ENCODE data around the gene GPR176. TPM values are rescaled to one million over a fixed set of nuclear protein-coding genes. Genes with fewer than 3 reads are reported as not detected.

Gene GPR176
- total RNA-seq, 1 experiment from 2014 or later = 59.6 TPM

DNA sequence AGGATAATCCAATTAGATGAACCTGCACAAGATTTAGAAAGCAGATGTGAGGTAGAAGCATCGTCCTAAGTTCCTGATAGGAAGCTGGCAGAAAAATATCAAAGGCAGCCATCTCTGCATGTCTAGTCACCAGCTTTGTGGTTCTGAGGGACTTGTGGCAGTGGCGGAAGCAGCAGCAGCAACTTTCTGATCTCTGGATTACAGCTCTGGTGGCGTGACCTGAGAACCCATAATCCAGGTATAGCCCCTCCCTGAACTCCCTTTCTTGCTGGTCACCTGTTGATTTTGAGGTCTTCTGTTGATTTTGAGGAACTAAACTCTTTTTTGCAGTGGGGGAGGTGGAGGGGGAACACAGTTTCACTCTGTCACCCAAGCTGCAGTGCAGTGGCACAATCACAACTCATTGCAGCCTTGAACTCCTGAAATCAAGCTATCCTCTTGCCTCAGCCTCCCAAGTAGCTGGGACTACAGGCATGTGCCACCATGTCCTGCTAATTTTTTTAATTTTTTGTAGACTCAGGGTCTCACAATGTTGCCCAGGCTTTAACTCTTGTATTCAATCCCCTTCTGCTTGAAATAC is 145.3 kb downstream of the GPR176 start:
- Histone ChIP-seq H3K36me3 (no peaks in the 10 kb centered on the region), H3K4me3 (no peak overlapping the region), H3K9me3 (no peaks in the 10 kb centered on the region), H3K27me3 (no peaks in the 10 kb centered on the region)
- DNase-seq = no peak

DNA sequence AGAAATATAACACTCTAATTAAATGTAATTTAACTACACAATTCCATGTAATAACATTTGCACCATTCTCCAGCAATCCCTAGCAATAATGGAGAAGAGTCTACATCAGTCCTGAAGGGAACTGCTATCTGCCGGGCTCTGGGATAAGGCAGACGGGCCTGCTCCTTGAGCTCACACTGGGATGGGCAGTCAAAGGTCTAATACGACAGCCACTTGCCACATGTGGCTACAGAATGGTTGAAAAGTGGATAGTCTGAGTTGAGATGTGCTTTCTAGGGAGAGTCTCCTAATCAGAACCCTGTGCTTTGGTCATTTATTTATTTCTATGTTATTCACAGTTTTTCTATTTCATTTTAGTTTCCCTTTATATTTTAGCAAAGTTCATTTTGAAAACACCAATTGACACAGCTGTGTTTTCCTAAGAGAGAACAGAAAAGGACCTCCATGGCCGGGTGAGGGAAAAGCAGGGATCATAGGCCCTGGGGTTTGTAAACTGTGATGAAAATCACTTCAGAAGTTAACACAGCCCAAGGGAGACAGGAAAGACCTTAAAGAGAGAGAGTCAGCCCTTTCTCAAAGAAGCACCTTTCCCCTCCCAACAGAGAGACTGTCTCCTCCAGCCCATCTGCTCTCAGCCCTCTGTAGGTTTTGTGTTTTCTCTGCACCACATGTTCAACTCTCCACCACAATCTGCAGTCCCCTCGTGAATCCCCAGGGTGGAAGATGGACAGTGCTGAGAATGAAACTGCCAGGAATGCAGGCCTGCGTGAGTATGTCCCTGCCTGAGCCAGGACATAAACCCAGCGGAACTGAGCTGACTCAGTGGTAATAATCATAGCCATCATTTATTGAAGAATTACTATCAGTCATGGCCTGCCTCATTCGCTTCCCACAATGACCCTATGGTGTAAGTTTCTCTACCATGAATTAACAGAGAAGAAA is 149.0 kb downstream of the GPR176 start:
- Histone ChIP-seq H3K4me3 (no peak overlapping the region), H3K9me3 (no peaks in the 10 kb centered on the region), H3K36me3 (no peaks in the 10 kb centered on the region), H3K27me3 (no peaks in the 10 kb centered on the region)
- DNase-seq = peak; percentile 69

DNA sequence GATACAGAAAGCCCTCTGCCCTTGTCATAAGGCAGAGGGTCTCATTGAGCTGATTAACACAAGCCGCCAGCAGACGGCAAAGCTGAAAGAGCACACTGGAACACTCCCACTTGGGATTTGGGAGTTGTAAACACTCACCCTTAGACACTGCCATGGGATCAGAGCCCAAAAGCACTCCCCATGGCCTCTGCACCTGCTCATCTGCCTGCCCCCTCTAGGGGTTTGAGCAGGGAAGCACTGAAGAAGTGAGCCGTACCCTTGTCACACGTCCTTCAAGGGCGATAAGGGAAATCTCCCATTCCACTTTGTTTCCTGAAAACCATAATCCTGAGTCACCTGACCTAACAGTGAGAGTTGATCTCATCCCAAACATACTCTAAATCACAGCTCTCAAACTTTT is 152.1 kb downstream of the GPR176 start:
- no peak for DNase-seq
- Histone ChIP-seq H3K4me3 (no peak overlapping the region), H3K27me3 (no peaks in the 10 kb centered on the region), H3K9me3 (no peaks in the 10 kb centered on the region), H3K36me3 (no peaks in the 10 kb centered on the region)

GRCh38 chr15:39761006-39761405 is 159.1 kb downstream of the GPR176 start:
- H3K27me3 ChIP-seq = no peaks in the 10 kb centered on the region
- no peak for DNase-seq
- H3K9me3 ChIP-seq = no peaks in the 10 kb centered on the region
- no peaks in the 10 kb centered on the region for H3K36me3 ChIP-seq
- H3K4me3 ChIP-seq = no peak overlapping the region

DNA sequence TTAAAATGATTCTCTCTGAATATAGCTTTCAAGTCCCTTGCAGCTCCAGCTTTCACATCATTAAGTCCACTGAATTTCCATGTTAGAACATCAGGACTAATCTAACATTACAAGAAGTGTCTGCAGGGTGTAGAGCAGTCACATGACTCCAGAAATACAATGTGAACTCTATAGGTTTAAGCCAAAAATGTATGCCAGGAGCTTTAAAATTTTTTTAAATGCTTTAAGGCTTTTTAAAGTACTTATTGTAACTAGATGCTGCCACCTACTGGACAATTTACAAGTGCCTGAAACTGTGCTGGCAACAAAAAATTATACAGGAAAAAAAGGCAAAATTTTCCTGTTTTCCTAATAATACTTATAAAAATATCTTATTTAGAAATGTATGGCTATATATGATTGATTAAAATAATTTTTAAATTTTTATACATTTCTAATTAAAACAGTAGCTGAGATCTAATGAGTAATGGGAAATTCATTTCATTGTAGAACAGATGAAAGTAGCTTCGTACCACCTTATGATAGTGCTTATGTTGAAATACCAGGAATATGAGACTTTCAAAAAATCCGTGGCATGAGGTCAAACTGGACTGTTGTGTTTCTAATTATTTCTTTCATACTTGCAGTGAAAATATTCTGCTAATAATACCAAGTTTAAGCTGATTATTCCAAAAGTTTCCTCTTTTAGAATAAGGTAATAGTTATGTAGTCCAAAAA is 163.1 kb downstream of the GPR176 start:
- Histone ChIP-seq H3K27me3 (no peaks in the 10 kb centered on the region), H3K36me3 (no peaks in the 10 kb centered on the region), H3K4me3 (no peak overlapping the region), H3K9me3 (no peaks in the 10 kb centered on the region)
- DNase-seq = no peak

DNA sequence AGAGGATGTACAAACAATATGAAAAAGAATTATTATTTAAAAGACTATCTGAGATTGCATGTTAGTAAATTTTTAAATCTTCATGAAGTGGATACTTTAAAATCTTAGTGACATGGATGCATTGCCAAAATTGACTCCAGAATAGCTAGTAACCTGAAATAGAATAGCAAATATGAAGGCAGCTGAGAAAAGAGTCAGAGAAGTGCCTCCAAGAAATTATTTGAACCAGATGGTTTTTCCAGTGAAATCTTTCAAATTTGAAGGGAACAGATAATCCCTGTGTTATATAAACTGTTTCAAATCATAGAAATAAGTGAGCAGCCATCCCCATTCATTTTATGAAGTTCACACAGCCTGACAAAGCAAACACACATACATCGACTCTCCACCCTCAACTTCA is 167.1 kb downstream of the GPR176 start:
- Histone ChIP-seq H3K4me3 (no peak overlapping the region), H3K27me3 (no peaks in the 10 kb centered on the region)

DNA sequence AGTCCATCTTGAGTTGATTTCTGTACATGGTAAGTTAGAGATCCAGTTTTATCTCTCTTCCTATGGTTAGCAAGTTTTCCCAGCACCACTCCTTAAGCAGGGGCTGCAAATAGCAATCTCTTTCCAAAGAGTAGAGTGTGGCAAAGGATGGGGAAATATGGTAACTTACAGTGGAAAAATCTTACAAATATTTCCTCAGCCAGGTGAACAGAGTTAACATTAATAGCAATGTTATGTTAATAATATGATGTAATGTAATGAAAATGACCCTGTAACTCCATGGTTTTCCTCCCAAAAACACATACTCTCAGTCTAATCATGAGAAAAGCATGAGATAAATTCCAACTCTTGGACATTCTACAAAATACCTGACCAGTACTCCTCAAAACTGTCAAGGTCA is 167.8 kb downstream of the GPR176 start:
- no peaks in the 10 kb centered on the region for H3K27me3 ChIP-seq
- H3K9me3 ChIP-seq = no peaks in the 10 kb centered on the region
- no peak overlapping the region for H3K4me3 ChIP-seq
- DNase-seq = no peak
- no peaks in the 10 kb centered on the region for H3K36me3 ChIP-seq

More for the DNA sequence above, 167.1 kb downstream of the GPR176 start:
- H3K9me3 ChIP-seq = no peaks in the 10 kb centered on the region
- no peaks in the 10 kb centered on the region for H3K36me3 ChIP-seq
- no peak for DNase-seq

Other genes starting within 250 kb of the GPR176 start
- 2.0 and 3.3 TPM in 2 replicates for gene FSIP1, start 137.4 kb downstream of the GPR176 start, total RNA-seq (2014; rRNA removed; shearing (Covaris generic); ENCODE audit: low replicate concordance)
- gene EIF2AK4, start 13.8 kb upstream of the GPR176 start, total RNA-seq (2014; rRNA removed; shearing (Covaris generic); ENCODE audit: low replicate concordance) = 61.7 and 69.2 TPM in 2 replicates
- gene SRP14, start 118.9 kb upstream of the GPR176 start, total RNA-seq (2014; rRNA removed; shearing (Covaris generic); ENCODE audit: low replicate concordance) = 134 and 205 TPM in 2 replicates
- gene BMF, start 188.6 kb upstream of the GPR176 start, total RNA-seq (2014; rRNA removed; shearing (Covaris generic); ENCODE audit: low replicate concordance) = 0.20 TPM in 1 of 2 replicates, not detected in the other
- gene BUB1B, start 240.8 kb upstream of the GPR176 start, total RNA-seq (2014; rRNA removed; shearing (Covaris generic); ENCODE audit: low replicate concordance) = 49.2 and 55.0 TPM in 2 replicates